MM.1S (cell line): ENCODE results near the gene EVI5L.

Experiments
- CTCF ChIP-seq: fragments of 300-600 bp; sonication (generic); IDR thresholded peaks from 2 replicates; pipeline ENCODE4 v1.5.1; 2016; ENCODE audit warnings: antibody characterized with exemption, low read length, mixed read lengths
- EZH2 ChIP-seq: fragments of 300-600 bp; sonication (generic); optimal IDR thresholded peaks from 2 replicates; pipeline ENCODE3; 2017; ENCODE audit warnings: low read depth, mild to moderate bottlenecking, antibody characterized with exemption, low read length, mixed read lengths
- EZH2phosphoT487 ChIP-seq: fragments of 300-600 bp; sonication (generic); IDR thresholded peaks from 2 replicates; pipeline ENCODE4 v1.6.1; 2018; ENCODE audit warnings: antibody characterized with exemption, low read length

GRCh38 chr19:7905859-7906258 is 75.8 kb downstream of the EVI5L start:
- no peak for TF ChIP-seq EZH2
- TF ChIP-seq CTCF = no peak
- no peak for TF ChIP-seq EZH2phosphoT487
